ENCODE data around the gene NEDD4L.

NEDD4L gene

GRCh38 chr18:58324824-58325480 lies 280.9 kb downstream of the NEDD4L start:
- no peak for ATAC-seq
- TF ChIP-seq TOX (CRISPR knock-in tag; IDR thresholded peaks at IDR 0.05; ENCODE audit: borderline replicate concordance) = no peak
- TF ChIP-seq PPARA (CRISPR knock-in tag; IDR thresholded peaks at IDR 0.05; ENCODE audit: borderline replicate concordance) = no peak
- TF ChIP-seq CSDC2 (CRISPR knock-in tag; IDR thresholded peaks at IDR 0.05) = no peak
- no peak for TF ChIP-seq BACH2 (CRISPR knock-in tag; IDR thresholded peaks at IDR 0.05; ENCODE audit: borderline replicate concordance)

- no peak for ATAC-seq
- no peak for TF ChIP-seq PATZ1 (CRISPR knock-in tag; IDR thresholded peaks at IDR 0.05; ENCODE audit: borderline replicate concordance)
- no peak for TF ChIP-seq ZFP3 (CRISPR knock-in tag; IDR thresholded peaks at IDR 0.05)
- TF ChIP-seq ZNF8 (CRISPR knock-in tag; IDR thresholded peaks at IDR 0.05) = no peak
- no peak for TF ChIP-seq CSRNP3 (CRISPR knock-in tag; IDR thresholded peaks at IDR 0.05)
Measured at GRCh38 chr18:58325494-58325893, 281.5 kb downstream of the NEDD4L start.

- no peak for ATAC-seq
- TF ChIP-seq BACH2 (CRISPR knock-in tag; IDR thresholded peaks at IDR 0.05; ENCODE audit: borderline replicate concordance) = no peak
- no peak for TF ChIP-seq ZNF70 (CRISPR knock-in tag; IDR thresholded peaks at IDR 0.05)
- TF ChIP-seq ZNF565 (CRISPR knock-in tag; conservative IDR thresholded peaks at IDR 0.05; ENCODE audit: low read depth) = no peak
- no peak for TF ChIP-seq ZFP3 (CRISPR knock-in tag; IDR thresholded peaks at IDR 0.05)
- TF ChIP-seq PPARA (CRISPR knock-in tag; IDR thresholded peaks at IDR 0.05; ENCODE audit: borderline replicate concordance) = no peak
- no peak for TF ChIP-seq OSR1 (CRISPR knock-in tag; IDR thresholded peaks at IDR 0.05)
- no peak for TF ChIP-seq TCF4 (CRISPR knock-in tag; IDR thresholded peaks at IDR 0.05; ENCODE audit: borderline replicate concordance)
- no peak for TF ChIP-seq CSDC2 (CRISPR knock-in tag; IDR thresholded peaks at IDR 0.05)
- TF ChIP-seq CREB5 (CRISPR knock-in tag; IDR thresholded peaks at IDR 0.05; ENCODE audit: low read depth) = no peak
- TF ChIP-seq CSRNP3 (CRISPR knock-in tag; IDR thresholded peaks at IDR 0.05) = no peak
- no peak for TF ChIP-seq ARNTL (CRISPR knock-in tag; IDR thresholded peaks at IDR 0.05; ENCODE audit: borderline replicate concordance, low read depth)
- no peak for TF ChIP-seq PATZ1 (CRISPR knock-in tag; IDR thresholded peaks at IDR 0.05; ENCODE audit: borderline replicate concordance)
- TF ChIP-seq TSHZ2 (CRISPR knock-in tag; IDR thresholded peaks at IDR 0.05) = no peak
- no peak for TF ChIP-seq ZC3H10 (CRISPR knock-in tag; IDR thresholded peaks at IDR 0.05)
Measured at GRCh38 chr18:58334061-58334460, 290.0 kb downstream of the NEDD4L start.
